RWPE2 (cell line): ENCODE data around the gene HLA-DRB5.
"Not testable (repeated sequence)": the region's sequence is repeated elsewhere in the genome, so short reads cannot be mapped to it uniquely, and the experiment has no call there.

Source experiments
- ATAC-seq: fragments of 200-7000 bp; cut with Tn5 transposase; 3 replicates; pipeline ENCODE4 v1.9.1; 2021; ENCODE audit warnings: low read depth
- DNase-seq: peaks from one replicate; pipeline ENCODE4 v3.0.0-alpha.2; 2020; ENCODE audit warnings: low spot score
- H3K27ac ChIP-seq: fragments of 450-650 bp; 2 replicates; pipeline ENCODE4 v1.5.1; 2017; ENCODE audit warnings: mild to moderate bottlenecking; ENCODE audit not compliant: poor library complexity, severe bottlenecking
- H3K27me3 ChIP-seq: fragments of 250-450 bp; sonication (Bioruptor Pico); 2 replicates; pipeline ENCODE4 v1.5.1; 2021; ENCODE audit warnings: mild to moderate bottlenecking, moderate library complexity; ENCODE audit not compliant: insufficient read depth, poor library complexity, severe bottlenecking
- H3K36me3 ChIP-seq: fragments of 250-450 bp; sonication (Bioruptor Pico); 2 replicates; pipeline ENCODE4 v1.5.1; 2020; ENCODE audit warnings: low read depth, mild to moderate bottlenecking, moderate library complexity
- H3K4me1 ChIP-seq: fragments of 250-450 bp; sonication (Bioruptor Pico); 2 replicates; pipeline ENCODE4 v1.5.1; 2021; ENCODE audit warnings: mild to moderate bottlenecking, moderate library complexity; ENCODE audit not compliant: insufficient read depth, poor library complexity, severe bottlenecking
- H3K4me3 ChIP-seq: fragments of 250-450 bp; sonication (Bioruptor Pico); 2 replicates; pipeline ENCODE4 v1.5.1; 2021; ENCODE audit warnings: mild to moderate bottlenecking, moderate library complexity; ENCODE audit not compliant: severe bottlenecking
- H3K9me3 ChIP-seq: fragments of 250-450 bp; sonication (Bioruptor Pico); 2 replicates; pipeline ENCODE4 v1.5.1; 2021; ENCODE audit warnings: mild to moderate bottlenecking, moderate library complexity; ENCODE audit not compliant: severe bottlenecking
- CTCF ChIP-seq: fragments of 450-650 bp; IDR thresholded peaks from one replicate; pipeline ENCODE4 v1.5.1; 2017; ENCODE audit warnings: mild to moderate bottlenecking, moderate library complexity; ENCODE audit not compliant: poor library complexity, severe bottlenecking

HLA-DRB5 gene

DNA sequence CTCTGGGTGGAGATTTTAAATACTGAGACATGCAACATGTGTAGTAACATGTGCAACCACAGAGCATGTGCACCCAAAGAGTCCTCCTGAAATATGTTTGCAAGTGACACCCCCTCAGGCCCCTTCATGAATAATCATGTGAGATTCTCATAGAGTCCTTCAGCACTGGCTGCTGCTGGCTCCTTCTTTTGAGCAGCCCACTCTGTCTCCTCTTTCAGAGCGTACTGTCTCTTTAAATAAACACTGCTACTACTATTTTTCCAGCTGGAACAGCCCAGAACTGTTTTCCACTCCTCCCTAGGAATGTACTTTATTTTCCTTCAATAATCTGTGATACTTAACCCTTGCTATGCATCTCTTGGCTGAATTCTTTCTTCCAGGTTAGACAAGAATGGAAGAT is 42.0 kb downstream of the HLA-DRB5 start:
- Histone ChIP-seq H3K27me3 (no peaks in the 10 kb centered on the region), H3K9me3 (no peaks in the 10 kb centered on the region), H3K4me1 (no peaks in the 10 kb centered on the region), H3K4me3 (no peak overlapping the region), H3K27ac (no peak overlapping the region), H3K36me3 (no peaks in the 10 kb centered on the region)
- DNase-seq (no peak), ATAC-seq (no peak)
- TF ChIP-seq CTCF, result no peak

GRCh38 chr6:32484614-32484998 is 45.5 kb downstream of the HLA-DRB5 start:
- no peaks in the 10 kb centered on the region for H3K9me3 ChIP-seq
- H3K27ac ChIP-seq, result no peak overlapping the region
- H3K36me3 ChIP-seq, result no peaks in the 10 kb centered on the region
- H3K4me1 ChIP-seq, result no peaks in the 10 kb centered on the region
- DNase-seq (no peak), ATAC-seq (no peak)
- TF ChIP-seq CTCF, result no peak
- no peak overlapping the region for H3K4me3 ChIP-seq
- no peaks in the 10 kb centered on the region for H3K27me3 ChIP-seq

DNA sequence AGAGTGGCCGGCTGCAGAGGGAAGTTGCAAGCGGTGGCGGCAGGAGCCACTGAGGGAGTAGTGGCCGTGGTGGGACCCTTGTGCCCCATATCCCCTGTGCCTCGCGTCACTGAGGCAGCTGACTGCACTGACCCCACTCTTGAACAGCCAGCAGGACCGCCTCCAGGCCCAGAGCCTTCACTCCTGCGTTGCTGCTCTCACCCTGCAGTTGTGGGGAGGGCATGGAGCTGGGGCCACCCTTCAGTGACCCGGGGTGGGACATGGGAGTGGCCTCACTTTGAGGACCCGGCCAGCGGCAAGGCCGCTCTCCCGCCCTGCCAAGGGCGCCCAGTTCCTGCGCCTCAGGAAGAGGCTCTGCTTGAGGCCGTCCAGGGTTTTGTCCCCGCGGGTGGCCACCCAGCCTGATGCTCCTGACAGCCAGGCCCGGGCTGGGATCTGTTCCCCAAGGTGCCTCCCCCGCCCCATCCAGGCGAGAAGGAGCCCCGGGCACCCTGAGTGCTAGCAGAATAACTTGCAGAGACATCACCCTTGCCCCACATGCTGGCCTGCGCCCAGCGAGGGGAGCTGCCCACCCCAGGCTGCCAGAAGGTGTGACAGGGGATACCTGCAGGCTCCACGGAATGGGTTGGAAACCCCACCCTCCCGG is 46.0 kb downstream of the HLA-DRB5 start:
- ATAC-seq (no peak), DNase-seq (no peak)
- Histone ChIP-seq H3K27me3 (no peaks in the 10 kb centered on the region), H3K9me3 (no peaks in the 10 kb centered on the region), H3K4me1 (no peaks in the 10 kb centered on the region), H3K4me3 (no peak overlapping the region), H3K36me3 (no peaks in the 10 kb centered on the region), H3K27ac (no peak overlapping the region)
- TF ChIP-seq CTCF, result no peak

- Histone ChIP-seq H3K4me1 (no peaks in the 10 kb centered on the region), H3K36me3 (no peaks in the 10 kb centered on the region), H3K27me3 (peaks cover 3% of the 10 kb centered on the region), H3K9me3 (no peaks in the 10 kb centered on the region), H3K27ac (no peak overlapping the region), H3K4me3 (no peak overlapping the region)
- TF ChIP-seq CTCF, result no peak
- DNase-seq (no peak), ATAC-seq (no peak)
Measured at GRCh38 chr6:32475392-32476206, 54.5 kb downstream of the HLA-DRB5 start.

DNA sequence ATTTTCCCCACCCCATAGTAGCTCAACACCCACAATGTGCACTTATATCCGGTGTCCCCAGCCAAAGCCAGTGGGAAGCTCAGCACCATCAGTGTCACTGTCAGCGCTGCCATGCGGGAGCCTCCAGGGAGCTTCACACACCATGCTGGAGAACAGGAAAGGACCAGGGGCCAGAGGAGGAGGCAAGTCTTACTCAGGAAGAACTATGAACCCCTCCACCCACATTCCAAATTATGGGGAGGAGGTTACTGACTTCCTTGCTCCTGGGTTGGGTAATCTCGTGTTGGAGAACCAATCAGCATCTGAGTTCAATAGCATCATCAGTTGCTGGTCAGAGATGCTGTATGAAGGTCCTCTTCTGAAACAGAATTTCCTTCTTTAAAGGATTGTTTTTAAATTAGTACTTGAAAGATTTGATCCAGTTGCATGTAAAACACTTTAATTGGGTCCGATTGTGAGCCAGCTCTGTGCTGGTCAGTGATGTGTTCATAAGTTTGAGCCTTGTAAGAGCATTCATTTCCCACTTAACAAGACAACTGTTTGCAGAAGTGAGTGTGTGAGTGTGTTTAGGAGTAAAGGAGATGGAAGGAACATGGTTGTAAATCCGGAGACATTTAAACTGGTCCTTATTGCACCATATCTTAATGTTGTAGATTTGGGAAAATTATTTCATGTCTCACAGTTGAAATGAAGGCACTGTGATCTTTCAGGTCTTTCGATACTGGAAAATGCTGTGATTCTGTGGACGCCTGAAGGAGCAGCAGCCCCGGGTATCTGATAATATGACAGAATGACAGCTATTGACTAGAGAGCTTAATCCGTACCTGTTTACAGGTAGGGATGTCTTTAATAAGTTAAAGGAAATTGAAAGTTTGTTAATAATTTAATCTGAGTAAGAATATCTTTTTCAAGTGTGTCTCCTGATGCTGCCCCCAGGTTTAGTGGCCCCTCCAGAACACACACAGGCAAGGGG is 56.4 kb downstream of the HLA-DRB5 start:
- not testable (repeated sequence) for H3K36me3 ChIP-seq, H3K27ac ChIP-seq, H3K27me3 ChIP-seq, H3K4me1 ChIP-seq, DNase-seq, H3K4me3 ChIP-seq, H3K9me3 ChIP-seq
- ATAC-seq, result peak; percentile 72; the same call in 2 of the 3 replicates
